ENCODE measurements around the gene CD81.

CD81 gene

GRCh38 chr11:2375964-2376551 lies 1.1 kb upstream of the CD81 start:
- Mint-ChIP-seq H3K4me3 (no peak overlapping the region), H3K27ac (no peak overlapping the region), H3K27me3 (peaks cover 32% of the 10 kb centered on the region), H3K4me1 (ENCODE audit: low read depth) (peaks cover 37% of the 10 kb centered on the region), H3K36me3 (ENCODE audit: low read depth) (peaks cover 27% of the 10 kb centered on the region), H3K9me3 (no peaks in the 10 kb centered on the region)
- intact Hi-C loops (cut with micrococcal nuclease): no loop called here

GRCh38 chr11:2377511-2378443 lies 667 bp downstream of the CD81 start:
- intact Hi-C loops (cut with micrococcal nuclease): no loop called here
- peaks cover 28% of the 10 kb centered on the region for H3K27me3 Mint-ChIP-seq
- no peaks in the 10 kb centered on the region for H3K9me3 Mint-ChIP-seq
- H3K4me3 Mint-ChIP-seq: peak overlapping the region; percentile 86
- peak overlapping the region; percentile 88 for H3K27ac Mint-ChIP-seq
- peaks cover 54% of the 10 kb centered on the region for H3K4me1 Mint-ChIP-seq (ENCODE audit: low read depth)
- peaks cover 27% of the 10 kb centered on the region for H3K36me3 Mint-ChIP-seq (ENCODE audit: low read depth)

GRCh38 chr11:2378527-2379210 lies 1.6 kb downstream of the CD81 start:
- peak overlapping the region; percentile 88 for H3K27ac Mint-ChIP-seq
- peaks cover 27% of the 10 kb centered on the region for H3K27me3 Mint-ChIP-seq
- peak overlapping the region; percentile 86 for H3K4me3 Mint-ChIP-seq
- peaks cover 63% of the 10 kb centered on the region for H3K4me1 Mint-ChIP-seq (ENCODE audit: low read depth)
- intact Hi-C loops (cut with micrococcal nuclease): no loop called here
- H3K36me3 Mint-ChIP-seq (ENCODE audit: low read depth): peaks cover 28% of the 10 kb centered on the region
- H3K9me3 Mint-ChIP-seq: no peaks in the 10 kb centered on the region

- Mint-ChIP-seq H3K4me3 (peak overlapping the region; percentile 71), H3K27ac (peak overlapping the region; percentile 88), H3K9me3 (no peaks in the 10 kb centered on the region), H3K4me1 (ENCODE audit: low read depth) (peaks cover 73% of the 10 kb centered on the region), H3K36me3 (ENCODE audit: low read depth) (peaks cover 34% of the 10 kb centered on the region), H3K27me3 (peaks cover 20% of the 10 kb centered on the region)
- intact Hi-C loops (cut with micrococcal nuclease): loop anchor here (2.0 kb wide), 1 partner anchor 21 kb away; the partner anchor contains the start of gene TSSC4
Measured at GRCh38 chr11:2379466-2380174, 2.5 kb downstream of the CD81 start.

GRCh38 chr11:2380396-2380795 lies 3.3 kb downstream of the CD81 start:
- peak overlapping the region; percentile 88 for H3K27ac Mint-ChIP-seq
- H3K27me3 Mint-ChIP-seq: peaks cover 14% of the 10 kb centered on the region
- intact Hi-C loops (cut with micrococcal nuclease): loop anchor here (2.0 kb wide), 1 partner anchor 20 kb away; the partner anchor contains the start of gene TSSC4
- peak overlapping the region; percentile 71 for H3K4me3 Mint-ChIP-seq
- H3K9me3 Mint-ChIP-seq: no peaks in the 10 kb centered on the region
- peaks cover 81% of the 10 kb centered on the region for H3K4me1 Mint-ChIP-seq (ENCODE audit: low read depth)
- H3K36me3 Mint-ChIP-seq (ENCODE audit: low read depth): peaks cover 42% of the 10 kb centered on the region

GRCh38 chr11:2380807-2381350 lies 3.8 kb downstream of the CD81 start:
- H3K36me3 Mint-ChIP-seq (ENCODE audit: low read depth): peaks cover 47% of the 10 kb centered on the region
- H3K27me3 Mint-ChIP-seq: peaks cover 9% of the 10 kb centered on the region
- peaks cover 85% of the 10 kb centered on the region for H3K4me1 Mint-ChIP-seq (ENCODE audit: low read depth)
- H3K4me3 Mint-ChIP-seq: peak overlapping the region; percentile 71
- H3K9me3 Mint-ChIP-seq: no peaks in the 10 kb centered on the region
- peak overlapping the region; percentile 88 for H3K27ac Mint-ChIP-seq
- intact Hi-C loops (cut with micrococcal nuclease): loop anchor here (2.0 kb wide), 1 partner anchor 20 kb away; the partner anchor contains the start of gene TSSC4

- Mint-ChIP-seq H3K27me3 (peaks cover 3% of the 10 kb centered on the region), H3K4me1 (ENCODE audit: low read depth) (peaks cover 88% of the 10 kb centered on the region), H3K36me3 (ENCODE audit: low read depth) (peaks cover 54% of the 10 kb centered on the region), H3K4me3 (peak overlapping the region; percentile 71), H3K27ac (peak overlapping the region; percentile 88), H3K9me3 (no peaks in the 10 kb centered on the region)
- intact Hi-C loops (cut with micrococcal nuclease): loop anchor here (2.0 kb wide), 1 partner anchor 19 kb away; the partner anchor contains the start of gene TSSC4
Measured at GRCh38 chr11:2381494-2382128, 4.5 kb downstream of the CD81 start.

GRCh38 chr11:2382129-2382517 lies 5.0 kb downstream of the CD81 start:
- H3K4me3 Mint-ChIP-seq: no peak overlapping the region

GRCh38 chr11:2382936-2383851 lies 6.1 kb downstream of the CD81 start:
- peaks cover 89% of the 10 kb centered on the region for H3K4me1 Mint-ChIP-seq (ENCODE audit: low read depth)
- intact Hi-C loops (cut with micrococcal nuclease): no loop called here
- no peaks in the 10 kb centered on the region for H3K27me3 Mint-ChIP-seq
- H3K9me3 Mint-ChIP-seq: no peaks in the 10 kb centered on the region
- peaks cover 57% of the 10 kb centered on the region for H3K36me3 Mint-ChIP-seq (ENCODE audit: low read depth)
- no peak overlapping the region for H3K4me3 Mint-ChIP-seq
- H3K27ac Mint-ChIP-seq: peak overlapping the region; percentile 88

More at GRCh38 chr11:2382129-2382517, 5.0 kb downstream of the CD81 start:
- peaks cover 91% of the 10 kb centered on the region for H3K4me1 Mint-ChIP-seq (ENCODE audit: low read depth)
- H3K9me3 Mint-ChIP-seq: no peaks in the 10 kb centered on the region
- intact Hi-C loops (cut with micrococcal nuclease): no loop called here
- peaks cover 59% of the 10 kb centered on the region for H3K36me3 Mint-ChIP-seq (ENCODE audit: low read depth)
- no peaks in the 10 kb centered on the region for H3K27me3 Mint-ChIP-seq
- peak overlapping the region; percentile 88 for H3K27ac Mint-ChIP-seq

GRCh38 chr11:2383852-2384804 lies 7.0 kb downstream of the CD81 start:
- peaks cover 52% of the 10 kb centered on the region for H3K36me3 Mint-ChIP-seq (ENCODE audit: low read depth)
- H3K9me3 Mint-ChIP-seq: no peaks in the 10 kb centered on the region
- H3K27me3 Mint-ChIP-seq: no peaks in the 10 kb centered on the region
- H3K4me3 Mint-ChIP-seq: no peak overlapping the region
- H3K27ac Mint-ChIP-seq: no peak overlapping the region
- H3K4me1 Mint-ChIP-seq (ENCODE audit: low read depth): peaks cover 86% of the 10 kb centered on the region
- intact Hi-C loops (cut with micrococcal nuclease): no loop called here
